HG03159 (cell line): ENCODE measurements around the gene CNOT1.
"Not testable (repeated sequence)": the region's sequence is repeated elsewhere in the genome, so short reads cannot be mapped to it uniquely, and the experiment has no call there.

Experiments used
- ATAC-seq: cut with Tn5 transposase; IDR thresholded peaks from one replicate; pipeline ENCODE4 v1.9.1; 2021; ENCODE audit warnings: mild to moderate bottlenecking, moderate library complexity; ENCODE audit not compliant: unreplicated experiment

The CNOT1 gene

GRCh38 chr16:58638148-58639036 is 8.8 kb upstream of the CNOT1 start:
- ATAC-seq = no peak

GRCh38 chr16:58637021-58637420 is 7.4 kb upstream of the CNOT1 start:
- not testable (repeated sequence) for ATAC-seq

GRCh38 chr16:58636466-58636865 is 6.8 kb upstream of the CNOT1 start:
- ATAC-seq = no peak

GRCh38 chr16:58635502-58635901 is 5.9 kb upstream of the CNOT1 start:
- ATAC-seq = no peak

- no peak for ATAC-seq
These were observed 4.7 kb upstream of the CNOT1 start for GRCh38 chr16:58634265-58634802.

GRCh38 chr16:58628845-58629732 is 537 bp downstream of the CNOT1 start:
- ATAC-seq = peak; percentile 0

- ATAC-seq = no peak
These were observed 5.4 kb downstream of the CNOT1 start for GRCh38 chr16:58624209-58624608.

- ATAC-seq = no peak
These were observed 9.2 kb downstream of the CNOT1 start for GRCh38 chr16:58620396-58620795.

- ATAC-seq = no peak
These were observed 14.3 kb downstream of the CNOT1 start for GRCh38 chr16:58615280-58615679.

- ATAC-seq = no peak
These were observed 14.8 kb downstream of the CNOT1 start for GRCh38 chr16:58614860-58615259.

- ATAC-seq = no peak
These were observed 15.4 kb downstream of the CNOT1 start for GRCh38 chr16:58614212-58614611.

- not testable (repeated sequence) for ATAC-seq
These were observed 16.7 kb downstream of the CNOT1 start for GRCh38 chr16:58612965-58613364.

- ATAC-seq = no peak
These were observed 21.0 kb downstream of the CNOT1 start for GRCh38 chr16:58608601-58609136.

- ATAC-seq = no peak
These were observed 24.1 kb downstream of the CNOT1 start for GRCh38 chr16:58605562-58605961.

GRCh38 chr16:58591083-58591482 is 38.5 kb downstream of the CNOT1 start:
- no peak for ATAC-seq

- no peak for ATAC-seq
These were observed 40.2 kb downstream of the CNOT1 start for GRCh38 chr16:58589326-58589905.

GRCh38 chr16:58588406-58588805 is 41.2 kb downstream of the CNOT1 start:
- ATAC-seq = no peak

GRCh38 chr16:58586340-58587030 is 43.1 kb downstream of the CNOT1 start:
- ATAC-seq = no peak

GRCh38 chr16:58584831-58585505 is 44.7 kb downstream of the CNOT1 start:
- no peak for ATAC-seq
